ENCODE measurements around the gene ADAP2. TPM values are rescaled to one million over a fixed set of nuclear protein-coding genes. Genes with fewer than 3 reads are reported as not detected.

ADAP2 gene
- total and polyA plus RNA-seq, 2 donors (not counting 1 experiment from before 2014, with no cell fraction given), result 3.8 to 4.3 TPM

DNA sequence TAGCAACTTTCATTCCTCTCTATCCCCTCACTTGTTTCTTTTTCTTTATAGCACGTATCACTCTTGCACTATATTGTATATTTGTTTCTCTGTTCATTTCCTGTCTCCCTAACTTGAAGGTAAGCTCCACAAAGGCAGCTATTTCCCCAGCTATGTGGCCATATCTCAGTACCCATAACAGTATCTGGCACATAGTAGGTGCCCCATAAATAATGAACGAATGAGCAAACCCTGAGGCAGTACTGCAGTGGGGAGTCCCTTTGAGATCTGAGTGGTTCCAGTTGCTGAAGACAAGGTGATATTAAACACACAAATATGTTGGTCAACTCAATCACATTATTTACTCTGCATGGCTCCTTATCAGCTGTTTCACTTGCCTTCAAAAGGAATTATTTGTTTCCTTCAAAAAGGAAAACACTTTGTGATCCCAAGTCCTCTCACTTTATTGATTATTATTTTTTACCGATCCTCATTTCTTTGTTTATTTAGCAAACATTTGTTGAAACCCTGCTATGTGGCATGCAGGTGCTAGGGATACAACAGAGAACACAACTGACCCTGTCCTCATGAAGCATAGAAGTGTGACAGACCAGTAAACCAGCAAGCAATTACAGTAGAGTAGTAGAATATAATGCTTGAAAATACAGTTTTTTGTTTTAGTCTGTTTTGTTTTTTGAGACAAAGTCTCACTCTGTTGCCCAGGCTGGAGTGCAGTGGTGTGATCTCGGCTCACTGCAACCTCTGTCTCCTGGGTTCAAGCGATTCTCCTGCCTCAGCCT is 5.7 kb upstream of the ADAP2 start:
- no peak overlapping the region for H3K4me2 ChIP-seq (ENCODE audit: extremely low read depth, insufficient read depth, low read length)
- H3K4me1 ChIP-seq (ENCODE audit: control insufficient read depth, extremely low read depth, insufficient read depth, low read length), result peaks cover 8% of the 10 kb centered on the region
- no peak overlapping the region for H3K4me3 ChIP-seq (replicated peaks in 1 of 4; ENCODE audit: control extremely low read depth in 1 of 4, insufficient read depth in 1 of 4, low read depth in 3 of 4, low read length in 4 of 4)
- TF ChIP-seq, protein P1, sequence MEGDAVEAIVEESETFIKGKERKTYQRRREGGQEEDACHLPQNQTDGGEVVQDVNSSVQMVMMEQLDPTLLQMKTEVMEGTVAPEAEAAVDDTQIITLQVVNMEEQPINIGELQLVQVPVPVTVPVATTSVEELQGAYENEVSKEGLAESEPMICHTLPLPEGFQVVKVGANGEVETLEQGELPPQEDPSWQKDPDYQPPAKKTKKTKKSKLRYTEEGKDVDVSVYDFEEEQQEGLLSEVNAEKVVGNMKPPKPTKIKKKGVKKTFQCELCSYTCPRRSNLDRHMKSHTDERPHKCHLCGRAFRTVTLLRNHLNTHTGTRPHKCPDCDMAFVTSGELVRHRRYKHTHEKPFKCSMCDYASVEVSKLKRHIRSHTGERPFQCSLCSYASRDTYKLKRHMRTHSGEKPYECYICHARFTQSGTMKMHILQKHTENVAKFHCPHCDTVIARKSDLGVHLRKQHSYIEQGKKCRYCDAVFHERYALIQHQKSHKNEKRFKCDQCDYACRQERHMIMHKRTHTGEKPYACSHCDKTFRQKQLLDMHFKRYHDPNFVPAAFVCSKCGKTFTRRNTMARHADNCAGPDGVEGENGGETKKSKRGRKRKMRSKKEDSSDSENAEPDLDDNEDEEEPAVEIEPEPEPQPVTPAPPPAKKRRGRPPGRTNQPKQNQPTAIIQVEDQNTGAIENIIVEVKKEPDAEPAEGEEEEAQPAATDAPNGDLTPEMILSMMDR (conservative IDR thresholded peaks at IDR 0.05 in 1 of 2, IDR thresholded peaks at IDR 0.05 in 1 of 2; ENCODE audit: low read depth in 1 of 2, low read length in 2 of 2), result no peak
- TF ChIP-seq EZH2 (IDR thresholded peaks at IDR 0.05; ENCODE audit: low read length, missing control alignments), result no peak
- H3K36me3 ChIP-seq (ENCODE audit: control insufficient read depth, insufficient read depth, low read length), result no peaks in the 10 kb centered on the region
- H3K9ac ChIP-seq (ENCODE audit: insufficient read depth, low read length), result no peak overlapping the region
- no peak overlapping the region for H3K27ac ChIP-seq (ENCODE audit: insufficient read depth, low read length)
- DNase-seq (ENCODE audit: low read depth in 2 of 2), result no peak
- no peaks in the 10 kb centered on the region for H4K20me1 ChIP-seq (ENCODE audit: control insufficient read depth, extremely low read depth, insufficient read depth, low read length)
- H3K79me2 ChIP-seq (ENCODE audit: control insufficient read depth, insufficient read depth, low read length), result no peaks in the 10 kb centered on the region
- no peaks in the 10 kb centered on the region for H3K9me3 ChIP-seq (ENCODE audit: control insufficient read depth, insufficient read depth, low read depth, low read length)
- H2AFZ ChIP-seq (ENCODE audit: low read length), result no peak overlapping the region
- H3K27me3 ChIP-seq (ENCODE audit: control insufficient read depth, insufficient read depth, low read length), result no peaks in the 10 kb centered on the region

DNA sequence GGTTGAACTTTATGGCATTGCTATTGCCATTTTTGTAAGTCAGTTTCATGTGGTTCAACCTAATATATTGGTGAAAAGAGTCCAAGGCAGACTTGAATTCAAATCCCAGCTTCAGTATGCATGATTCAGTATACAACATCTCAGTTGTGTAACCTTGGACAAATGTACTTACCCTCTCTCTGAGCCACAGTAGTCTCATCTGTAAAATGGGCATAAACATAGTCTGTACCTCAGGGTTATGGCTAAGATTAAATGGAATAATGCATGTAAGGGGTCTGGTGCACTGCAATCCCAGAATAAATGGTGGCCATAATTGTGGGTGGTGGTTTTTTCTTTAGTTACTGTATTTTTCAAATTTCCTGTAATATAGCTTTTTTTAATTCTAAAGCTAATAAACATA is 4.7 kb upstream of the ADAP2 start:
- no peak overlapping the region for H3K27ac ChIP-seq (ENCODE audit: insufficient read depth, low read length)
- no peaks in the 10 kb centered on the region for H3K9me3 ChIP-seq (ENCODE audit: control insufficient read depth, insufficient read depth, low read depth, low read length)
- H3K4me1 ChIP-seq (ENCODE audit: control insufficient read depth, extremely low read depth, insufficient read depth, low read length), result peaks cover 8% of the 10 kb centered on the region
- H3K4me2 ChIP-seq (ENCODE audit: extremely low read depth, insufficient read depth, low read length), result no peak overlapping the region
- no peak overlapping the region for H3K9ac ChIP-seq (ENCODE audit: insufficient read depth, low read length)
- no peaks in the 10 kb centered on the region for H3K27me3 ChIP-seq (ENCODE audit: control insufficient read depth, insufficient read depth, low read length)
- H3K4me3 ChIP-seq (replicated peaks in 1 of 4; ENCODE audit: control extremely low read depth in 1 of 4, insufficient read depth in 1 of 4, low read depth in 3 of 4, low read length in 4 of 4), result no peak overlapping the region
- no peaks in the 10 kb centered on the region for H4K20me1 ChIP-seq (ENCODE audit: control insufficient read depth, extremely low read depth, insufficient read depth, low read length)
- no peak for DNase-seq (ENCODE audit: low read depth in 2 of 2)
- TF ChIP-seq EZH2 (IDR thresholded peaks at IDR 0.05; ENCODE audit: low read length, missing control alignments), result no peak
- TF ChIP-seq, protein P1 (conservative IDR thresholded peaks at IDR 0.05 in 1 of 2, IDR thresholded peaks at IDR 0.05 in 1 of 2; ENCODE audit: low read depth in 1 of 2, low read length in 2 of 2), result no peak
- H3K79me2 ChIP-seq (ENCODE audit: control insufficient read depth, insufficient read depth, low read length), result no peaks in the 10 kb centered on the region
- H2AFZ ChIP-seq (ENCODE audit: low read length), result no peak overlapping the region
- H3K36me3 ChIP-seq (ENCODE audit: control insufficient read depth, insufficient read depth, low read length), result no peaks in the 10 kb centered on the region

DNA sequence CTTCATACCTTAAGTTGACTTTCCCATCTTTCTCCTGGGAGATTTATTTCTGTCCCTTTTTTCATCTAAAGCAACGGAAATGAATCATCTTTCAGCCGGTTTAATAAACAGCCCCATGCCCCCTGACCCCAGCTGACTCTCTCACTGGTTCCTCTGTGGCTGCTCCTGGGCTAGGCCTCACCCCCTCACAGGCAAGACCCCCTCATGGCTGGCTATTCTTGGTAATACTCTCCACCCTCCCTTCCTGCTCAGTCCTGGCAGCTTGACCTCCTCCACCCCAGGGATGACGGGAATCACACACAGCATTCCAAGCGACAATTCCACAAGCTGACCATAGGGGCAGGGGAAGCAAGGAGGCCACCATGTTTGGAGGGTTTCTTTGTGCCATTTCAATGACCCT is 1.5 kb upstream of the ADAP2 start:
- peak; percentile 10 to 37 for DNase-seq (ENCODE audit: low read depth in 2 of 2)
- Histone ChIP-seq H3K27me3 (ENCODE audit: control insufficient read depth, insufficient read depth, low read length) (peaks cover 2% of the 10 kb centered on the region), H3K4me1 (ENCODE audit: control insufficient read depth, extremely low read depth, insufficient read depth, low read length) (peaks cover 10% of the 10 kb centered on the region), H4K20me1 (ENCODE audit: control insufficient read depth, extremely low read depth, insufficient read depth, low read length) (no peaks in the 10 kb centered on the region), H3K27ac (ENCODE audit: insufficient read depth, low read length) (peak overlapping the region; percentile 28), H3K9me3 (ENCODE audit: control insufficient read depth, insufficient read depth, low read depth, low read length) (no peaks in the 10 kb centered on the region), H3K4me3 (replicated peaks in 1 of 4; ENCODE audit: control extremely low read depth in 1 of 4, insufficient read depth in 1 of 4, low read depth in 3 of 4, low read length in 4 of 4) (no peak overlapping the region), H3K9ac (ENCODE audit: insufficient read depth, low read length) (no peak overlapping the region), H3K36me3 (ENCODE audit: control insufficient read depth, insufficient read depth, low read length) (no peaks in the 10 kb centered on the region), H3K4me2 (ENCODE audit: extremely low read depth, insufficient read depth, low read length) (peak overlapping the region; percentile 41), H2AFZ (ENCODE audit: low read length) (peak overlapping the region; percentile 65), H3K79me2 (ENCODE audit: control insufficient read depth, insufficient read depth, low read length) (no peaks in the 10 kb centered on the region)
- TF ChIP-seq, protein P1 (conservative IDR thresholded peaks at IDR 0.05 in 1 of 2, IDR thresholded peaks at IDR 0.05 in 1 of 2; ENCODE audit: low read depth in 1 of 2, low read length in 2 of 2), result peak in 1 of 2 donors; percentile 31
- no peak for TF ChIP-seq EZH2 (IDR thresholded peaks at IDR 0.05; ENCODE audit: low read length, missing control alignments)
